ENCODE results near the gene BRD3. TPM values are rescaled to one million over a fixed set of nuclear protein-coding genes. Genes with fewer than 3 reads are reported as not detected.

Gene BRD3
- total RNA-seq, 1 experiment from 2014 or later = 40.7 TPM

DNA sequence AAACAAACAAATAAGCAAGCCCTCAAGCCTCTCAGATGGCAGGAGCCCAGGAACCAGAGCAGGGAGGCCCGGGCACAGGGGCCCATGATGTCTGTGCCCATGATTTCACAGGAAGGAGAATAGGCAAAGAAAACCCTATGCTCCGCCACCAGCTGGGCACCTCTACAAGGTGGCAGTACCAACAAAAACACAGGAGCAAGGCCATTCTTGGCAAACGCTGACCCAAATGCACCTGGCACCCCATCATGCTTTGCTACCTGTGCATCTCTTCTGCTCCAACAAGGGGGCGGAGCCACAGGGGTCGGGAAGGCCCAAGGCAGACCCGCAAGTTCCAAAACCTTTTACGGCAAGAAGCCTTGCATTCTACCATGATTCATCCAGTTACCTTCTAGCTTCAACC lies 3.1 kb downstream of the BRD3 start:
- no peak overlapping the region for H3K4me3 ChIP-seq (replicated peaks in 1 of 2; ENCODE audit: low read depth in 1 of 2, low read length in 2 of 2)
- H3K27me3 ChIP-seq (ENCODE audit: insufficient read depth, low read length) = peaks cover 6% of the 10 kb centered on the region
- intact Hi-C loops (cut with micrococcal nuclease) = no loop called here
- CTCF ChIA-PET = no interaction called here
- no peaks in the 10 kb centered on the region for H3K36me3 ChIP-seq (ENCODE audit: control insufficient read depth in 1 of 2, insufficient read depth in 2 of 2, low read length in 2 of 2)
- H3K4me1 ChIP-seq (ENCODE audit: control insufficient read depth in 1 of 2, insufficient read depth in 2 of 2, low read length in 2 of 2) = peaks cover 10 to 22% of the 10 kb centered on the region in 2 experiments; a peak in 3 of 4 replicates
- RAD21 ChIA-PET (ENCODE audit: low non-redundant PET in 1 of 2, low total read pairs in 2 of 2, uncharacterized antibody in 2 of 2, unreplicated experiment in 2 of 2) = no interaction called here
- POLR2A ChIA-PET = no interaction called here
- no peak overlapping the region for H3K9ac ChIP-seq (ENCODE audit: low read length)
- no peak overlapping the region for H3K4me2 ChIP-seq (ENCODE audit: low read length)
- no peaks in the 10 kb centered on the region for H3K9me3 ChIP-seq (ENCODE audit: control insufficient read depth in 1 of 2, insufficient read depth in 1 of 2, low read depth in 1 of 2, low read length in 2 of 2)
- TF ChIP-seq FOSL1 (IDR thresholded peaks at IDR 0.05; ENCODE audit: low read depth) = no peak
- TF ChIP-seq ZNF274 (IDR thresholded peaks at IDR 0.05; ENCODE audit: low read depth, low read length) = no peak
- TF ChIP-seq EGR1 (IDR thresholded peaks at IDR 0.05; ENCODE audit: low read depth) = no peak
- TF ChIP-seq, protein P1, sequence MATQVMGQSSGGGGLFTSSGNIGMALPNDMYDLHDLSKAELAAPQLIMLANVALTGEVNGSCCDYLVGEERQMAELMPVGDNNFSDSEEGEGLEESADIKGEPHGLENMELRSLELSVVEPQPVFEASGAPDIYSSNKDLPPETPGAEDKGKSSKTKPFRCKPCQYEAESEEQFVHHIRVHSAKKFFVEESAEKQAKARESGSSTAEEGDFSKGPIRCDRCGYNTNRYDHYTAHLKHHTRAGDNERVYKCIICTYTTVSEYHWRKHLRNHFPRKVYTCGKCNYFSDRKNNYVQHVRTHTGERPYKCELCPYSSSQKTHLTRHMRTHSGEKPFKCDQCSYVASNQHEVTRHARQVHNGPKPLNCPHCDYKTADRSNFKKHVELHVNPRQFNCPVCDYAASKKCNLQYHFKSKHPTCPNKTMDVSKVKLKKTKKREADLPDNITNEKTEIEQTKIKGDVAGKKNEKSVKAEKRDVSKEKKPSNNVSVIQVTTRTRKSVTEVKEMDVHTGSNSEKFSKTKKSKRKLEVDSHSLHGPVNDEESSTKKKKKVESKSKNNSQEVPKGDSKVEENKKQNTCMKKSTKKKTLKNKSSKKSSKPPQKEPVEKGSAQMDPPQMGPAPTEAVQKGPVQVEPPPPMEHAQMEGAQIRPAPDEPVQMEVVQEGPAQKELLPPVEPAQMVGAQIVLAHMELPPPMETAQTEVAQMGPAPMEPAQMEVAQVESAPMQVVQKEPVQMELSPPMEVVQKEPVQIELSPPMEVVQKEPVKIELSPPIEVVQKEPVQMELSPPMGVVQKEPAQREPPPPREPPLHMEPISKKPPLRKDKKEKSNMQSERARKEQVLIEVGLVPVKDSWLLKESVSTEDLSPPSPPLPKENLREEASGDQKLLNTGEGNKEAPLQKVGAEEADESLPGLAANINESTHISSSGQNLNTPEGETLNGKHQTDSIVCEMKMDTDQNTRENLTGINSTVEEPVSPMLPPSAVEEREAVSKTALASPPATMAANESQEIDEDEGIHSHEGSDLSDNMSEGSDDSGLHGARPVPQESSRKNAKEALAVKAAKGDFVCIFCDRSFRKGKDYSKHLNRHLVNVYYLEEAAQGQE (IDR thresholded peaks at IDR 0.05; ENCODE audit: low read depth) = no peak
- no peak for TF ChIP-seq CBX3 (IDR thresholded peaks at IDR 0.05; ENCODE audit: low read depth)
- TF ChIP-seq SRF (IDR thresholded peaks at IDR 0.05; ENCODE audit: low read depth) = no peak
- no peak for TF ChIP-seq EZH2phosphoT487 (IDR thresholded peaks at IDR 0.05; ENCODE audit: borderline replicate concordance)
- TF ChIP-seq RAD21 (IDR thresholded peaks at IDR 0.05; ENCODE audit: low read depth) = no peak
- TF ChIP-seq YY1 (IDR thresholded peaks at IDR 0.05; ENCODE audit: extremely low read depth, insufficient replicate concordance, low read depth, low read length) = no peak
- TF ChIP-seq SP1 (IDR thresholded peaks at IDR 0.05; ENCODE audit: low read depth) = no peak
- no peak for TF ChIP-seq POLR2AphosphoS5 (IDR thresholded peaks at IDR 0.05; ENCODE audit: low read depth, low read length)
- TF ChIP-seq TCF7L2 (IDR thresholded peaks at IDR 0.05; ENCODE audit: borderline replicate concordance, extremely low read depth, insufficient read depth, insufficient read length) = no peak
- TF ChIP-seq, protein P2, sequence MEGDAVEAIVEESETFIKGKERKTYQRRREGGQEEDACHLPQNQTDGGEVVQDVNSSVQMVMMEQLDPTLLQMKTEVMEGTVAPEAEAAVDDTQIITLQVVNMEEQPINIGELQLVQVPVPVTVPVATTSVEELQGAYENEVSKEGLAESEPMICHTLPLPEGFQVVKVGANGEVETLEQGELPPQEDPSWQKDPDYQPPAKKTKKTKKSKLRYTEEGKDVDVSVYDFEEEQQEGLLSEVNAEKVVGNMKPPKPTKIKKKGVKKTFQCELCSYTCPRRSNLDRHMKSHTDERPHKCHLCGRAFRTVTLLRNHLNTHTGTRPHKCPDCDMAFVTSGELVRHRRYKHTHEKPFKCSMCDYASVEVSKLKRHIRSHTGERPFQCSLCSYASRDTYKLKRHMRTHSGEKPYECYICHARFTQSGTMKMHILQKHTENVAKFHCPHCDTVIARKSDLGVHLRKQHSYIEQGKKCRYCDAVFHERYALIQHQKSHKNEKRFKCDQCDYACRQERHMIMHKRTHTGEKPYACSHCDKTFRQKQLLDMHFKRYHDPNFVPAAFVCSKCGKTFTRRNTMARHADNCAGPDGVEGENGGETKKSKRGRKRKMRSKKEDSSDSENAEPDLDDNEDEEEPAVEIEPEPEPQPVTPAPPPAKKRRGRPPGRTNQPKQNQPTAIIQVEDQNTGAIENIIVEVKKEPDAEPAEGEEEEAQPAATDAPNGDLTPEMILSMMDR (IDR thresholded peaks at IDR 0.05 in 2 of 3, conservative IDR thresholded peaks at IDR 0.05 in 1 of 3; ENCODE audit: borderline replicate concordance in 1 of 3, insufficient read depth in 1 of 3, low read depth in 2 of 3, low read length in 2 of 3) = no peak
- TF ChIP-seq, protein P3, sequence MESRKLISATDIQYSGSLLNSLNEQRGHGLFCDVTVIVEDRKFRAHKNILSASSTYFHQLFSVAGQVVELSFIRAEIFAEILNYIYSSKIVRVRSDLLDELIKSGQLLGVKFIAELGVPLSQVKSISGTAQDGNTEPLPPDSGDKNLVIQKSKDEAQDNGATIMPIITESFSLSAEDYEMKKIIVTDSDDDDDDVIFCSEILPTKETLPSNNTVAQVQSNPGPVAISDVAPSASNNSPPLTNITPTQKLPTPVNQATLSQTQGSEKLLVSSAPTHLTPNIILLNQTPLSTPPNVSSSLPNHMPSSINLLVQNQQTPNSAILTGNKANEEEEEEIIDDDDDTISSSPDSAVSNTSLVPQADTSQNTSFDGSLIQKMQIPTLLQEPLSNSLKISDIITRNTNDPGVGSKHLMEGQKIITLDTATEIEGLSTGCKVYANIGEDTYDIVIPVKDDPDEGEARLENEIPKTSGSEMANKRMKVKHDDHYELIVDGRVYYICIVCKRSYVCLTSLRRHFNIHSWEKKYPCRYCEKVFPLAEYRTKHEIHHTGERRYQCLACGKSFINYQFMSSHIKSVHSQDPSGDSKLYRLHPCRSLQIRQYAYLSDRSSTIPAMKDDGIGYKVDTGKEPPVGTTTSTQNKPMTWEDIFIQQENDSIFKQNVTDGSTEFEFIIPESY (IDR thresholded peaks at IDR 0.05; ENCODE audit: extremely low read depth, insufficient replicate concordance, low read length) = no peak
- TF ChIP-seq JUND (IDR thresholded peaks at IDR 0.05) = no peak
- no peak for TF ChIP-seq CEBPB (IDR thresholded peaks at IDR 0.05; ENCODE audit: low read depth)
- TF ChIP-seq, protein P4, sequence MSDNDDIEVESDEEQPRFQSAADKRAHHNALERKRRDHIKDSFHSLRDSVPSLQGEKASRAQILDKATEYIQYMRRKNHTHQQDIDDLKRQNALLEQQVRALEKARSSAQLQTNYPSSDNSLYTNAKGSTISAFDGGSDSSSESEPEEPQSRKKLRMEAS (IDR thresholded peaks at IDR 0.05) = no peak
- no peak for TF ChIP-seq SIN3A (IDR thresholded peaks at IDR 0.05; ENCODE audit: low read depth)
- TF ChIP-seq POLR2A (IDR thresholded peaks at IDR 0.05; ENCODE audit: borderline replicate concordance, extremely low read depth, insufficient read depth, insufficient read length) = no peak
- TF ChIP-seq, protein P5, sequence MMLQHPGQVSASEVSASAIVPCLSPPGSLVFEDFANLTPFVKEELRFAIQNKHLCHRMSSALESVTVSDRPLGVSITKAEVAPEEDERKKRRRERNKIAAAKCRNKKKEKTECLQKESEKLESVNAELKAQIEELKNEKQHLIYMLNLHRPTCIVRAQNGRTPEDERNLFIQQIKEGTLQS (IDR thresholded peaks at IDR 0.05) = no peak
- no peaks in the 10 kb centered on the region for H4K20me1 ChIP-seq (ENCODE audit: insufficient read depth)
- no peaks in the 10 kb centered on the region for H3K9me2 ChIP-seq (ENCODE audit: insufficient read depth)
- no TSS peak for BruUV-seq (replicated peaks)
- no peak overlapping the region for H3K27ac ChIP-seq (ENCODE audit: low read depth, low read length)
- no peak for DNase-seq (ENCODE audit: low read depth, low spot score)
- H2AFZ ChIP-seq (ENCODE audit: low read depth, low read length, poor library complexity, severe bottlenecking) = no peak overlapping the region
- no peak for ATAC-seq
- H3K79me2 ChIP-seq (ENCODE audit: insufficient read depth, low read length) = peaks cover 59% of the 10 kb centered on the region

Measured in HCT116 (cell line).